GM12878 (cell line): Measurements from ENCODE around the gene KIFC1. TPM values are rescaled to one million over a fixed set of nuclear protein-coding genes. Genes with fewer than 3 reads are reported as not detected.

Source experiments
- ATAC-seq: fragments of 200-7000 bp; cut with Tn5 transposase; 3 replicates; pipeline ENCODE4 v1.9.1; 2020; ENCODE audit warnings: mild to moderate bottlenecking, moderate library complexity
- BruUV-seq: library from RNA; stranded (reverse); fragments of 400-500 nt; replicated peaks from 2 replicates; lab custom pipeline; 2021; lab: Mats Ljungman, UMichigan
- CTCF ChIA-PET: fragments of 300-600 bp; sonication (Branson Sonifier 250); formaldehyde crosslinking; extraction: SDS; loops from one replicate; lab custom pipeline; 2021; ENCODE audit warnings: inconsistent platforms; lab: Yijun Ruan, JAX
- POLR2A ChIA-PET: fragments of 350-600 bp; formaldehyde crosslinking; extraction: SDS; loops from one replicate; lab custom pipeline; 2021; ENCODE audit warnings: inconsistent platforms; lab: Charles Lee
- RAD21 ChIA-PET: fragments of 300-600 bp; sonication (Branson Sonifier 250); formaldehyde crosslinking; loops from one replicate; lab custom pipeline; 2023; ENCODE audit warnings: antibody characterized with exemption; ENCODE audit not compliant: unreplicated experiment; lab: Charles Lee
- SMC1A ChIA-PET: fragments of 300-600 bp; sonication (Branson Sonifier 250); formaldehyde crosslinking; loops from one replicate; lab custom pipeline; 2023; ENCODE audit not compliant: unreplicated experiment, uncharacterized antibody; lab: Charles Lee
- DNase-seq: peaks from one replicate; pipeline ENCODE4 v3.0.0-alpha.2; 2011; ENCODE audit warnings: low read depth, low spot score
- FAIRE-seq: peaks from 3 replicates; lab custom pipeline; 2011; peaks lifted over from hg19 to GRCh38; lab: Jason Lieb, UNC
- H2AFZ ChIP-seq: 2 replicates; pipeline ENCODE4 v1.6.0; 2011; ENCODE audit warnings: low read depth, low read length, control low read depth; ENCODE audit not compliant: control insufficient read depth
- H3K27ac ChIP-seq: 2 replicates; pipeline ENCODE4 v1.5.1; 2011; ENCODE audit warnings: control low read depth; ENCODE audit not compliant: control insufficient read depth, insufficient read depth
- H3K27me3 ChIP-seq, 2 experiments: replicated peaks in 1 of 2; 2 replicates each; pipeline versions ENCODE4 v1.6.0 to v1.6.1; 2011; ENCODE audit warnings: low read length in 1 of 2; ENCODE audit not compliant: control insufficient read depth in 2 of 2, insufficient read depth in 2 of 2
- H3K36me3 ChIP-seq, 2 experiments: 2 replicates each; pipeline ENCODE4 v1.5.1; 2011; ENCODE audit warnings: low read length in 1 of 2; ENCODE audit not compliant: control insufficient read depth in 2 of 2, insufficient read depth in 2 of 2
- H3K4me1 ChIP-seq: 2 replicates; pipeline ENCODE4 v1.6.1; 2011; ENCODE audit warnings: mild to moderate bottlenecking, low read length, moderate library complexity, mixed read lengths; ENCODE audit not compliant: control insufficient read depth, insufficient read depth
- H3K4me2 ChIP-seq: 2 replicates; pipeline ENCODE4 v1.6.0; 2011; ENCODE audit warnings: control low read depth; ENCODE audit not compliant: control insufficient read depth, insufficient read depth
- H3K4me3 ChIP-seq: fragments of 200-600 bp; sonication (generic); 2 replicates; pipeline ENCODE4 v1.5.1; 2016
- H3K79me2 ChIP-seq: 2 replicates; pipeline ENCODE4 v1.6.0; 2011; ENCODE audit warnings: low read length; ENCODE audit not compliant: control insufficient read depth, insufficient read depth
- H3K9ac ChIP-seq: 2 replicates; pipeline ENCODE4 v1.8.0; 2011; ENCODE audit warnings: low read length, control low read depth, mixed read lengths; ENCODE audit not compliant: control insufficient read depth, insufficient read depth
- H3K9me3 ChIP-seq: replicated peaks from 3 replicates; pipeline ENCODE4 v1.5.1; 2011; ENCODE audit warnings: mild to moderate bottlenecking, low read length; ENCODE audit not compliant: control insufficient read depth, insufficient read depth
- H4K20me1 ChIP-seq: 2 replicates; pipeline ENCODE4 v1.6.0; 2011; ENCODE audit not compliant: control insufficient read depth, insufficient read depth
- CBFB ChIP-seq: IDR thresholded peaks from 2 replicates; pipeline ENCODE4 v1.6.1; 2016; ENCODE audit warnings: antibody characterized with exemption, low read depth
- CBX5 ChIP-seq: sonication (generic); IDR thresholded peaks from 2 replicates; pipeline ENCODE4 v1.6.1; 2016; ENCODE audit warnings: low read depth, moderate library complexity, mild to moderate bottlenecking, inconsistent platforms
- CREB1 ChIP-seq: IDR thresholded peaks from 2 replicates; pipeline ENCODE4 v1.6.1; 2012; ENCODE audit warnings: low read depth, mild to moderate bottlenecking, inconsistent platforms
- CREM ChIP-seq: IDR thresholded peaks from 2 replicates; pipeline ENCODE4 v1.6.1; 2014; ENCODE audit warnings: antibody characterized with exemption, low read depth
- DPF2 ChIP-seq: fragments of 450-650 bp; IDR thresholded peaks from 2 replicates; pipeline ENCODE4 v1.6.1; 2017; ENCODE audit warnings: mild to moderate bottlenecking
- EGR1 ChIP-seq, 2 experiments: IDR thresholded peaks; 1 replicate in 1 of 2; 2 replicates in 1 of 2; pipeline ENCODE4 v1.6.1; 2011 to 2012; ENCODE audit warnings: low read depth in 2 of 2, low read length in 2 of 2, borderline replicate concordance in 1 of 2, mild to moderate bottlenecking in 1 of 2, moderate library complexity in 1 of 2
- FOXK2 ChIP-seq: fragments of 450-650 bp; IDR thresholded peaks from 2 replicates; pipeline ENCODE4 v1.6.1; 2017; ENCODE audit warnings: mild to moderate bottlenecking, moderate library complexity
- GATAD2B ChIP-seq: fragments of 450-650 bp; conservative IDR thresholded peaks from 2 replicates; pipeline ENCODE4 v1.6.1; 2017; ENCODE audit warnings: low read depth, mild to moderate bottlenecking, moderate library complexity
- HCFC1 ChIP-seq: fragments of 150-350 bp; IDR thresholded peaks from 2 replicates; pipeline ENCODE4 v1.6.1; 2014; ENCODE audit warnings: low read length
- IKZF1 ChIP-seq: fragments of 450-650 bp; conservative IDR thresholded peaks from 2 replicates; pipeline ENCODE4 v1.6.1; 2017; ENCODE audit warnings: antibody characterized with exemption, mild to moderate bottlenecking
- KDM1A ChIP-seq: fragments of 200-600 bp; sonication (generic); IDR thresholded peaks from 2 replicates; pipeline ENCODE4 v1.6.1; 2016; ENCODE audit warnings: borderline replicate concordance
- MXI1 ChIP-seq: fragments of 150-350 bp; IDR thresholded peaks from 2 replicates; pipeline ENCODE4 v1.6.1; 2011; ENCODE audit warnings: low read depth, mild to moderate bottlenecking, inconsistent platforms, low read length, improper control_type of control experiment
- NFXL1 ChIP-seq: fragments of 450-650 bp; IDR thresholded peaks from 2 replicates; pipeline ENCODE4 v1.6.1; 2017; ENCODE audit warnings: antibody characterized with exemption, mild to moderate bottlenecking, borderline replicate concordance
- RCOR1 ChIP-seq: conservative IDR thresholded peaks from 2 replicates; pipeline ENCODE4 v1.6.1; 2012; ENCODE audit warnings: low read depth, low read length, improper control_type of control experiment
- SREBF1 ChIP-seq: IDR thresholded peaks from 2 replicates; pipeline ENCODE4 v1.6.1; 2012; ENCODE audit warnings: mild to moderate bottlenecking, low read length
- STAT1 ChIP-seq: fragments of 450-650 bp; conservative IDR thresholded peaks from 2 replicates; pipeline ENCODE4 v1.6.1; 2014; ENCODE audit warnings: antibody characterized with exemption, mild to moderate bottlenecking
- ZNF207 ChIP-seq: fragments of 450-650 bp; IDR thresholded peaks from 2 replicates; pipeline ENCODE4 v1.6.1; 2014; ENCODE audit warnings: antibody characterized with exemption, mild to moderate bottlenecking, borderline replicate concordance
- ZNF217 ChIP-seq: fragments of 450-650 bp; IDR thresholded peaks from 2 replicates; pipeline ENCODE4 v1.6.1; 2017; ENCODE audit warnings: antibody characterized with exemption, mild to moderate bottlenecking
- WGBS: methylation state at CpG from one replicate; pipeline ENCODE4 v1.1.6; 2016; ENCODE audit warnings: low lambda C conversion rate; ENCODE audit not compliant: insufficient replicate concordance, insufficient coverage; ENCODE audit errors: missing lambda C conversion rate; 5-methylcytosine and 5-hydroxymethylcytosine counted together
- in situ Hi-C: fragments of 300-500 bp; cut with MboI; formaldehyde crosslinking; loops from 9 replicates; pipeline ENCODE4 v1.14.3; 2018; ENCODE audit warnings: mixed read lengths
- intact Hi-C: fragments of 100-400 bp; cut with micrococcal nuclease; formaldehyde crosslinking; loops from one replicate; pipeline ENCODE4 v1.14.2; 2022; ENCODE audit not compliant: unreplicated experiment
- polyA plus RNA-seq, 11 experiments: library from polyadenylated mRNA; depleted of rRNA in 4 of 11; unstranded in 6 of 11; stranded (reverse) in 5 of 11; fragments of >200 nt; fragmentation: Nextera tagmentation in 4 of 11; fragmentation: Illumina TruSeq in 1 of 11; extraction: Ambion mirVana in 4 of 11; extraction: Trizol in 1 of 11; gene quantifications; 1 replicate in 1 of 11; 2 replicates in 10 of 11; pipeline versions ENCODE4 v1.2.1 to v1.2.3, GENCODE V29; 2011 to 2016; ENCODE audit warnings: inconsistent platforms in 2 of 11, missing spikeins in 2 of 11, low read depth in 1 of 11
- total RNA-seq, 4 experiments: library from RNA; depleted of rRNA in 3 of 4; stranded (reverse); fragments of >200 nt in 3 of 4; fragmentation: Illumina TruSeq in 1 of 4; extraction: Trizol in 1 of 4; gene quantifications; 2 replicates each; pipeline versions ENCODE4 v1.2.1 to v1.2.3, GENCODE V29; 2013 to 2021
- TF ChIP-seq, protein P1 (sequence below): IDR thresholded peaks from 2 replicates; pipeline ENCODE4 v1.6.1; 2012; ENCODE audit warnings: low read depth, low read length, improper control_type of control experiment
- TF ChIP-seq, protein P2 (sequence below): IDR thresholded peaks from 2 replicates; pipeline ENCODE4 v1.6.1; 2011; ENCODE audit warnings: mild to moderate bottlenecking, low read depth, low read length, moderate library complexity; ENCODE audit not compliant: insufficient replicate concordance

KIFC1 gene
- total and polyA plus RNA-seq, 10 of the 15 experiments (the other 5 are each of a cell fraction or from before 2014, with no cell fraction given): 1.8 to 87.4 (median 54.4) TPM

DNA sequence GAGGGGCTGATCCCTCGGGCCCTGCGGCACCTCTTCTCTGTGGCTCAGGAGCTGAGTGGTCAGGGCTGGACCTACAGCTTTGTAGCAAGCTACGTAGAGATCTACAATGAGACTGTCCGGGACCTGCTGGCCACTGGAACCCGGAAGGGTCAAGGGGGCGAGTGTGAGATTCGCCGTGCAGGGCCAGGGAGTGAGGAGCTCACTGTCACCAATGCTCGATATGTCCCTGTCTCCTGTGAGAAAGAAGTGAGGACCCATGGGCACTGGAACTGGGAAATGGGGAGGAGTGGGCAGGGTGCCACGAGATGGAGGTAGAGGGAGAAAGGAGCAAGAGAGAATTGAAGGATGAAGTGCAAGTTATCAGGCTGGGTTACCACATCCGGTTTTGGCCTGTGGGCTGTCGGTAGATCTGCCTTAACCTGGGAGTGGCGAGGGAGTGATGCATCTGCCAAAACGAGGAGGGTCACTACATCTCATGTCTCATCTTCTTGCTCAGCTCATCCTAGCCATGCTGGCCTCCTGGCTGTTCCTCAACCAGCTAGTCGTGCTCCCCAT is 13.8 kb downstream of the KIFC1 start:
- Histone ChIP-seq H2AFZ (no peak overlapping the region), H3K79me2 (no peaks in the 10 kb centered on the region), H3K36me3 (peaks cover 33 to 34% of the 10 kb centered on the region in 2 experiments), H3K4me1 (peaks cover 7% of the 10 kb centered on the region; the same call in 1 of the 2 replicates), H3K9me3 (no peaks in the 10 kb centered on the region), H3K4me2 (no peak overlapping the region), H3K9ac (no peak overlapping the region), H4K20me1 (no peaks in the 10 kb centered on the region), H3K4me3 (no peak overlapping the region), H3K27ac (no peak overlapping the region), H3K27me3 (no peaks in the 10 kb centered on the region)
- intact Hi-C loops (no loop called here), in situ Hi-C loops (no loop called here)
- DNase-seq (no peak), FAIRE-seq (no peak), ATAC-seq (no peak)
- SMC1A ChIA-PET: no interaction called here
- POLR2A ChIA-PET: interaction anchor here (0.6 kb wide), 1 partner anchor 51 kb away, joined by 5 read pairs; no protein-coding TSS in a partner anchor
- RAD21 ChIA-PET: no interaction called here
- no TSS peak for BruUV-seq
- WGBS: 78% methylated on average over 15 of the region's 15 CpGs
- no peak for TF ChIP-seq CREM
- no peak for TF ChIP-seq ZNF217
- no peak for TF ChIP-seq HCFC1
- TF ChIP-seq CBX5: no peak
- no peak for TF ChIP-seq ZNF207
- TF ChIP-seq SREBF1: no peak
- TF ChIP-seq RCOR1: no peak
- TF ChIP-seq FOXK2: no peak
- no peak for TF ChIP-seq EGR1 (IDR thresholded peaks at IDR 0.05; ENCODE audit: borderline replicate concordance in 1 of 2, low read depth in 2 of 2, low read length in 2 of 2)
- TF ChIP-seq IKZF1: no peak
- TF ChIP-seq NFXL1: no peak
- TF ChIP-seq, protein P1, sequence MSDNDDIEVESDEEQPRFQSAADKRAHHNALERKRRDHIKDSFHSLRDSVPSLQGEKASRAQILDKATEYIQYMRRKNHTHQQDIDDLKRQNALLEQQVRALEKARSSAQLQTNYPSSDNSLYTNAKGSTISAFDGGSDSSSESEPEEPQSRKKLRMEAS: no peak
- no peak for TF ChIP-seq GATAD2B
- no peak for TF ChIP-seq MXI1
- TF ChIP-seq, protein P2, sequence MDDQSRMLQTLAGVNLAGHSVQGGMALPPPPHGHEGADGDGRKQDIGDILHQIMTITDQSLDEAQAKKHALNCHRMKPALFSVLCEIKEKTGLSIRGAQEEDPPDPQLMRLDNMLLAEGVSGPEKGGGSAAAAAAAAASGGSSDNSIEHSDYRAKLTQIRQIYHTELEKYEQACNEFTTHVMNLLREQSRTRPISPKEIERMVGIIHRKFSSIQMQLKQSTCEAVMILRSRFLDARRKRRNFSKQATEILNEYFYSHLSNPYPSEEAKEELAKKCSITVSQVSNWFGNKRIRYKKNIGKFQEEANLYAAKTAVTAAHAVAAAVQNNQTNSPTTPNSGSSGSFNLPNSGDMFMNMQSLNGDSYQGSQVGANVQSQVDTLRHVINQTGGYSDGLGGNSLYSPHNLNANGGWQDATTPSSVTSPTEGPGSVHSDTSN: no peak
- no peak for TF ChIP-seq STAT1
- TF ChIP-seq KDM1A: no peak
- TF ChIP-seq CREB1: no peak
- no peak for TF ChIP-seq CBFB
- TF ChIP-seq DPF2: no peak
- CTCF ChIA-PET: interaction anchor here (1.4 kb wide), 1 partner anchor 92 kb away, joined by 4 read pairs; the partner anchor contains the start of gene TAPBP
